Progenitor cell of endocrine pancreas (in vitro differentiated cells): ENCODE data around the gene FNDC3B. TPM values are rescaled to one million over a fixed set of nuclear protein-coding genes. Genes with fewer than 3 reads are reported as not detected.

Source experiments
- DNase-seq: peaks from one replicate; pipeline ENCODE4 v3.0.0; 2021; ENCODE audit warnings: low spot score; ENCODE audit not compliant: unreplicated experiment
- H3K27ac Mint-ChIP-seq: 2 replicates; pipeline ENCODE4 v1.8.0; 2021; ENCODE audit warnings: mild to moderate bottlenecking, moderate library complexity, mixed read lengths
- H3K27me3 Mint-ChIP-seq: 2 replicates; pipeline ENCODE4 v1.8.0; 2021; ENCODE audit warnings: mixed read lengths
- H3K36me3 Mint-ChIP-seq: 2 replicates; pipeline ENCODE4 v1.8.0; 2022; ENCODE audit warnings: mixed read lengths; ENCODE audit not compliant: insufficient read depth
- H3K4me1 Mint-ChIP-seq: 2 replicates; pipeline ENCODE4 v1.8.0; 2021; ENCODE audit warnings: low read depth, mixed read lengths
- H3K4me3 Mint-ChIP-seq: 2 replicates; pipeline ENCODE4 v1.8.0; 2021; ENCODE audit warnings: low read depth, mild to moderate bottlenecking, moderate library complexity, mixed read lengths
- H3K9me3 Mint-ChIP-seq: 2 replicates; pipeline ENCODE4 v1.8.0; 2021; ENCODE audit warnings: low read depth, mixed read lengths
- CTCF ChIP-seq: fragments of 200-600 bp; sonication (generic); IDR thresholded peaks from one replicate; pipeline ENCODE4 v1.5.0; 2021; ENCODE audit warnings: antibody characterized with exemption, mild to moderate bottlenecking; ENCODE audit not compliant: unreplicated experiment
- total RNA-seq: library from RNA; stranded (reverse); gene quantifications from 2 replicates; pipeline ENCODE4 v1.2.1, GENCODE V29; 2021

Gene FNDC3B
- total RNA-seq, 1 donor from 2014 or later, result 158 TPM

GRCh38 chr3:172043233-172043632 lies 3.9 kb downstream of the FNDC3B start:
- no peak overlapping the region for H3K27ac Mint-ChIP-seq
- peaks cover 8% of the 10 kb centered on the region for H3K36me3 Mint-ChIP-seq
- no peak for TF ChIP-seq CTCF
- no peaks in the 10 kb centered on the region for H3K27me3 Mint-ChIP-seq
- H3K4me3 Mint-ChIP-seq, result peak overlapping the region; percentile 37
- H3K4me1 Mint-ChIP-seq, result peaks cover 49% of the 10 kb centered on the region
- no peaks in the 10 kb centered on the region for H3K9me3 Mint-ChIP-seq
- no peak for DNase-seq

GRCh38 chr3:172043766-172044165 lies 4.4 kb downstream of the FNDC3B start:
- no peaks in the 10 kb centered on the region for H3K9me3 Mint-ChIP-seq
- H3K27me3 Mint-ChIP-seq, result no peaks in the 10 kb centered on the region
- H3K27ac Mint-ChIP-seq, result no peak overlapping the region
- no peak for TF ChIP-seq CTCF
- DNase-seq, result no peak
- H3K36me3 Mint-ChIP-seq, result peaks cover 10% of the 10 kb centered on the region
- peaks cover 49% of the 10 kb centered on the region for H3K4me1 Mint-ChIP-seq
- peak overlapping the region; percentile 20 for H3K4me3 Mint-ChIP-seq

GRCh38 chr3:172044833-172045585 lies 5.6 kb downstream of the FNDC3B start:
- peaks cover 17% of the 10 kb centered on the region for H3K36me3 Mint-ChIP-seq
- no peak for TF ChIP-seq CTCF
- H3K4me1 Mint-ChIP-seq, result peaks cover 45% of the 10 kb centered on the region
- DNase-seq, result no peak
- peak overlapping the region; percentile 22 for H3K4me3 Mint-ChIP-seq
- no peaks in the 10 kb centered on the region for H3K27me3 Mint-ChIP-seq
- H3K27ac Mint-ChIP-seq, result peak overlapping the region; percentile 83
- H3K9me3 Mint-ChIP-seq, result no peaks in the 10 kb centered on the region

- Mint-ChIP-seq H3K4me3 (no peak overlapping the region), H3K4me1 (peaks cover 43% of the 10 kb centered on the region), H3K9me3 (no peaks in the 10 kb centered on the region), H3K36me3 (peaks cover 23% of the 10 kb centered on the region), H3K27me3 (no peaks in the 10 kb centered on the region), H3K27ac (peak overlapping the region; percentile 31)
- no peak for DNase-seq
- no peak for TF ChIP-seq CTCF
Measured at GRCh38 chr3:172046268-172046915, 7.0 kb downstream of the FNDC3B start.

GRCh38 chr3:172047567-172048115 lies 8.3 kb downstream of the FNDC3B start:
- DNase-seq, result no peak
- TF ChIP-seq CTCF, result no peak
- Mint-ChIP-seq H3K4me1 (peaks cover 38% of the 10 kb centered on the region), H3K9me3 (no peaks in the 10 kb centered on the region), H3K36me3 (peaks cover 25% of the 10 kb centered on the region), H3K4me3 (no peak overlapping the region), H3K27ac (no peak overlapping the region), H3K27me3 (no peaks in the 10 kb centered on the region)
